Measurements from ENCODE around the gene APOBEC3A. TPM values are rescaled to one million over a fixed set of nuclear protein-coding genes. Genes with fewer than 3 reads are reported as not detected.

Gene APOBEC3A
- total and polyA plus RNA-seq, 11 donors: 0.36 to 7.7 (median 1.0) TPM; not detected in 3

- no peak overlapping the region for H3K4me3 ChIP-seq
- TF ChIP-seq CTCF (IDR thresholded peaks at IDR 0.05) (no peak), POLR2A (IDR thresholded peaks at IDR 0.05) (no peak)
- intact Hi-C loops (cut with DNase I): no loop called here
- no peak overlapping the region for H3K27ac ChIP-seq
- WGBS, 4 donors: 34 to 46% (median 35%) methylated on average over 3 to 5 of the region's 5 CpGs; no CpG with 5 or more reads in 1 of the 4 donors
- H3K9me3 ChIP-seq: no peaks in the 10 kb centered on the region
- DNase-seq: no peak
- H3K4me1 ChIP-seq: peaks cover 0 to 47% (median 0%) of the 10 kb centered on the region in 12 donors
- no peaks in the 10 kb centered on the region for H3K36me3 ChIP-seq
- H3K27me3 ChIP-seq: peaks cover 0 to 17% (median 0%) of the 10 kb centered on the region in 9 donors
- no peak for ATAC-seq
Observed at GRCh38 chr22:38966380-38966702, 8.9 kb downstream of the APOBEC3A start.

GRCh38 chr22:38966942-38967341, 9.5 kb downstream of the APOBEC3A start:
- Histone ChIP-seq H3K9me3 (no peaks in the 10 kb centered on the region), H3K4me1 (peaks cover 0 to 47% (median 0%) of the 10 kb centered on the region in 12 donors), H3K27me3 (peaks cover 0 to 17% (median 0%) of the 10 kb centered on the region in 9 donors), H3K36me3 (no peaks in the 10 kb centered on the region), H3K4me3 (no peak overlapping the region), H3K27ac (peak overlapping the region in 1 of 12 donors; percentile 64)
- intact Hi-C loops (cut with DNase I): no loop called here
- no peak for TF ChIP-seq POLR2A (IDR thresholded peaks at IDR 0.05)
- no peak for TF ChIP-seq CTCF (IDR thresholded peaks at IDR 0.05)
- WGBS, 4 donors: 89 to 93% (median 91%) methylated on average over 7 of the region's 7 CpGs; no CpG with 5 or more reads in 1 of the 4 donors
- DNase-seq (no peak), ATAC-seq (no peak)

GRCh38 chr22:38967451-38968450, 10.3 kb downstream of the APOBEC3A start:
- H3K4me1 ChIP-seq: peaks cover 0 to 47% (median 0%) of the 10 kb centered on the region in 12 donors
- ATAC-seq (peak; percentile 38 to 81 (median 56)), DNase-seq (peak in 3 of 5 donors; percentile 37 to 61 (median 48))
- TF ChIP-seq CTCF (IDR thresholded peaks at IDR 0.05) (no peak), POLR2A (IDR thresholded peaks at IDR 0.05) (no peak)
- 72 to 78% (median 75%) methylated on average over 10 to 15 of the region's 15 CpGs; no CpG with 5 or more reads in 1 of the 4 donors for WGBS, 4 donors
- peaks cover 0 to 17% (median 0%) of the 10 kb centered on the region in 9 donors for H3K27me3 ChIP-seq
- H3K4me3 ChIP-seq: no peak overlapping the region
- no peaks in the 10 kb centered on the region for H3K36me3 ChIP-seq
- intact Hi-C loops (cut with DNase I): no loop called here
- no peaks in the 10 kb centered on the region for H3K9me3 ChIP-seq
- H3K27ac ChIP-seq: peak overlapping the region in 1 of 12 donors; percentile 64

GRCh38 chr22:38968801-38969200, 11.4 kb downstream of the APOBEC3A start:
- ATAC-seq (no peak), DNase-seq (no peak)
- TF ChIP-seq CTCF (IDR thresholded peaks at IDR 0.05) (no peak), POLR2A (IDR thresholded peaks at IDR 0.05) (no peak)
- H3K27ac ChIP-seq: no peak overlapping the region
- no peak overlapping the region for H3K4me3 ChIP-seq
- H3K27me3 ChIP-seq: peaks cover 0 to 24% (median 0%) of the 10 kb centered on the region in 9 donors
- no peaks in the 10 kb centered on the region for H3K36me3 ChIP-seq
- intact Hi-C loops (cut with DNase I): no loop called here
- H3K4me1 ChIP-seq: peaks cover 0 to 47% (median 0%) of the 10 kb centered on the region in 12 donors
- H3K9me3 ChIP-seq: no peaks in the 10 kb centered on the region
- 75 to 85% (median 83%) methylated on average over 11 of the region's 11 CpGs; no CpG with 5 or more reads in 1 of the 4 donors for WGBS, 4 donors
